Right ventricle myocardium superior (tissue), 1 donor: Measurements from ENCODE around the gene HNMT. TPM values are rescaled to one million over a fixed set of nuclear protein-coding genes. Genes with fewer than 3 reads are reported as not detected.

ENCODE experiments used
- ATAC-seq: fragments of 200-7000 bp; cut with Tn5 transposase; one replicate; pipeline ENCODE4 v1.9.1; 2020; ENCODE audit warnings: mild to moderate bottlenecking; ENCODE audit not compliant: poor library complexity
- DNase-seq: peaks from one replicate; pipeline ENCODE4 v3.0.0-alpha.2; 2020
- intact Hi-C: fragments of 100-400 bp; cut with DNase I; formaldehyde crosslinking; loops from one replicate; pipeline ENCODE4 v1.11.2; 2022
- total RNA-seq: library from RNA; stranded (reverse); fragmentation: NEBNext Ultra II Directional; extraction: Animal tissue kit (Norgen Biotek cat#: 25700); gene quantifications from one replicate; pipeline ENCODE4 v1.2.1, GENCODE V29; 2021
- donor health status: DM: no; HTN: yes; CAD: no; lungs with severe emphysema.

The HNMT gene
- total RNA-seq, 1 donor from 2014 or later, result 12.7 TPM

GRCh38 chr2:137997733-137998132, 33.5 kb downstream of the HNMT start:
- intact Hi-C loops, result no loop called here
- ATAC-seq (no peak), DNase-seq (no peak)

GRCh38 chr2:137998503-137998902, 34.2 kb downstream of the HNMT start:
- DNase-seq, result no peak
- no peak for ATAC-seq
- intact Hi-C loops, result no loop called here

GRCh38 chr2:137999273-137999672, 35.0 kb downstream of the HNMT start:
- intact Hi-C loops, result no loop called here

GRCh38 chr2:138000009-138000408, 35.7 kb downstream of the HNMT start:
- no peak for DNase-seq
- intact Hi-C loops, result no loop called here
- no peak for ATAC-seq

More at GRCh38 chr2:137999273-137999672, 35.0 kb downstream of the HNMT start:
- DNase-seq, result no peak
- no peak for ATAC-seq

- ATAC-seq (no peak), DNase-seq (no peak)
- intact Hi-C loops, result no loop called here
These were observed 36.5 kb downstream of the HNMT start for GRCh38 chr2:138000796-138001195.

- no peak for ATAC-seq
- DNase-seq, result no peak
- intact Hi-C loops, result no loop called here
These were observed 39.1 kb downstream of the HNMT start for GRCh38 chr2:138003411-138003810.

GRCh38 chr2:138007431-138007830, 43.2 kb downstream of the HNMT start:
- intact Hi-C loops, result no loop called here
- DNase-seq (no peak), ATAC-seq (no peak)

GRCh38 chr2:138009622-138010021, 45.3 kb downstream of the HNMT start:
- no peak for DNase-seq
- no peak for ATAC-seq
- intact Hi-C loops, result no loop called here

- DNase-seq, result no peak
- no peak for ATAC-seq
- intact Hi-C loops, result no loop called here
These were observed 46.6 kb downstream of the HNMT start for GRCh38 chr2:138010890-138011289.

- intact Hi-C loops, result no loop called here
- no peak for DNase-seq
- ATAC-seq, result no peak
These were observed 47.8 kb downstream of the HNMT start for GRCh38 chr2:138012082-138012481.

GRCh38 chr2:138012968-138013367, 48.7 kb downstream of the HNMT start:
- intact Hi-C loops, result no loop called here
- ATAC-seq, result no peak

GRCh38 chr2:138013639-138014038, 49.4 kb downstream of the HNMT start:
- intact Hi-C loops, result no loop called here
- ATAC-seq, result no peak
- no peak for DNase-seq

More at GRCh38 chr2:138012968-138013367, 48.7 kb downstream of the HNMT start:
- DNase-seq, result no peak

GRCh38 chr2:138015494-138015893, 51.2 kb downstream of the HNMT start:
- DNase-seq (no peak), ATAC-seq (no peak)
- intact Hi-C loops, result no loop called here

- intact Hi-C loops, result no loop called here
- DNase-seq (no peak), ATAC-seq (no peak)
These were observed 52.2 kb downstream of the HNMT start for GRCh38 chr2:138016351-138017087.

- no peak for ATAC-seq
- intact Hi-C loops, result no loop called here
These were observed 53.6 kb downstream of the HNMT start for GRCh38 chr2:138017824-138018223.

GRCh38 chr2:138018866-138019688, 54.8 kb downstream of the HNMT start:
- DNase-seq, result no peak
- ATAC-seq, result no peak
- intact Hi-C loops, result no loop called here

More at GRCh38 chr2:138017824-138018223, 53.6 kb downstream of the HNMT start:
- DNase-seq, result no peak

GRCh38 chr2:138020432-138020831, 56.2 kb downstream of the HNMT start:
- ATAC-seq, result no peak
- DNase-seq, result no peak
- intact Hi-C loops, result no loop called here

GRCh38 chr2:138021154-138021553, 56.9 kb downstream of the HNMT start:
- DNase-seq, result no peak
- intact Hi-C loops, result no loop called here
- ATAC-seq, result no peak

GRCh38 chr2:138023298-138023697, 59.0 kb downstream of the HNMT start:
- ATAC-seq (no peak), DNase-seq (no peak)
- intact Hi-C loops, result no loop called here

GRCh38 chr2:138023976-138024375, 59.7 kb downstream of the HNMT start:
- DNase-seq (no peak), ATAC-seq (no peak)
- intact Hi-C loops, result no loop called here
